Measurements from ENCODE around the gene FRS3.

The FRS3 gene

DNA sequence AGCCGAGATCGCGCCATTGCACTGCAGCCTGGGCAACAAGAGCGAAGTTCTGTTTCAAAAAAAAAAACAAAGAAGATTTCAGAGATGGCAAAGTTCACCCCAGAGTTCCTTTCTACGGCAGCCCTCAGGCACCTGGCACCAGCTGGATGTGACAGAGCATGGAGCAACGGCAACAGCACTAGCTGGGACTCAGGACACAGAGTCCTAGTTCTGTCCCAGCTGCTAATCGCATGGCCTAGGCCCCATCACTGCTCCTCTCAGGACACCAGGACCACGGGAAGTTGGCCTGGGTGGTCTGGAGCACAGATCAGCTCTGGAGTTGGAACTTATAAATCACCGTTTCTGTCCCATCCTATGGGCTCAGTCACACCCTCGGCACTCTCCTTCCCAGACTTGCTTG lies 33.6 kb downstream of the FRS3 start:
- CTCF ChIA-PET, result interaction anchor here (0.6 to 0.8 kb wide), 3 partner anchors 23 to 541 kb away, joined by 3 to 5 read pairs (median 4); no protein-coding TSS in a partner anchor
- no peak overlapping the region for H3K27ac ChIP-seq (ENCODE audit: extremely low read depth, low read depth, low read length)

DNA sequence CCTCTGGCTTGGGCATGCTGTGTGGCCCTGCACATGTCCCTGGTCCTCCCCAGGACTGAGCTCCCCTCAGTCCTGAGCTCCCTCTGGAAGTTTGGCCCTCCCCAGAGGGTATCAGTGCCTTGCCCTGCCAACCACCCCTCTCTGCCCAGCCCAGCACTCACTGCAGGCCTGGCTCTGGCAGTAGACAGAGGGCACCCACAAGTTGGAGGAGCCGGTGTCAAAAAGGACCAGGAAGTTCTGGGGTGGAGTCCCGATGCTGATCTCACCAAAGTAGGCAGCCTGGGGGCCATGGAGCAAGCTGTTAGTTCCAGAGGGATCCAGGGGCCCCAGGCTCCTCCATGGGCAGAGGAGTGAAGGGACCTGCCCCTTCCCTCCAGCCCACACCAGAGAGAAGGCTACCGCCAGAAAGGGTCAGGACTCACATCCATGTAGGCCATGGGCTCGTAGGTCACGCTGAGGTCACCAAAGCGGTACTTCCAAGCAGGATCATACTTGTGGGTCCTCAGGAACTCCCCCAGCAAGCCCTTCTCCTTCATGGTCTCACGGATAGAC lies 35.4 kb downstream of the FRS3 start:
- Histone ChIP-seq H3K4me3 (ENCODE audit: low read depth, low read length) (no peak overlapping the region), H3K4me1 (ENCODE audit: control insufficient read depth, insufficient read depth, low read length) (no peaks in the 10 kb centered on the region), H3K9me3 (ENCODE audit: control insufficient read depth, insufficient read depth, low read depth, low read length) (no peaks in the 10 kb centered on the region), H3K27ac (ENCODE audit: extremely low read depth, low read depth, low read length) (no peak overlapping the region), H3K36me3 (ENCODE audit: control insufficient read depth in 2 of 2, insufficient read depth in 1 of 2, low read length in 2 of 2) (no peaks in the 10 kb centered on the region)
- no peak for TF ChIP-seq ZNF560 (tag by site-specific recombination; IDR thresholded peaks at IDR 0.05; ENCODE audit: borderline replicate concordance)
- TF ChIP-seq, protein P1, sequence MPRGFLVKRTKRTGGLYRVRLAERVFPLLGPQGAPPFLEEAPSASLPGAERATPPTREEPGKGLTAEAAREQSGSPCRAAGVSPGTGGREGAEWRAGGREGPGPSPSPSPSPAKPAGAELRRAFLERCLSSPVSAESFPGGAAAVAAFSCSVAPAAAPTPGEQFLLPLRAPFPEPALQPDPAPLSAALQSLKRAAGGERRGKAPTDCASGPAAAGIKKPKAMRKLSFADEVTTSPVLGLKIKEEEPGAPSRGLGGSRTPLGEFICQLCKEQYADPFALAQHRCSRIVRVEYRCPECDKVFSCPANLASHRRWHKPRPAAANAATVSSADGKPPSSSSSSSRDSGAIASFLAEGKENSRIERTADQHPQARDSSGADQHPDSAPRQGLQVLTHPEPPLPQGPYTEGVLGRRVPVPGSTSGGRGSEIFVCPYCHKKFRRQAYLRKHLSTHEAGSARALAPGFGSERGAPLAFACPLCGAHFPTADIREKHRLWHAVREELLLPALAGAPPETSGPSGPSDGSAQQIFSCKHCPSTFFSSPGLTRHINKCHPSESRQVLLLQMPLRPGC (tag by site-specific recombination; IDR thresholded peaks at IDR 0.05), result no peak
- TF ChIP-seq ZNF624 (tag by site-specific recombination; IDR thresholded peaks at IDR 0.05), result no peak
- TF ChIP-seq OSR2 (tag by site-specific recombination; IDR thresholded peaks at IDR 0.05), result no peak
- TF ChIP-seq ZNF155 (tag by site-specific recombination; IDR thresholded peaks at IDR 0.05), result no peak
- TF ChIP-seq ZBTB7A (tag by site-specific recombination; IDR thresholded peaks at IDR 0.05; ENCODE audit: low read depth), result no peak
- no peak for TF ChIP-seq ZEB2 (tag by site-specific recombination; IDR thresholded peaks at IDR 0.05)
- TF ChIP-seq YY2 (tag by site-specific recombination; IDR thresholded peaks at IDR 0.05), result no peak
- TF ChIP-seq GLIS2 (tag by site-specific recombination; IDR thresholded peaks at IDR 0.05), result no peak
- no peak for TF ChIP-seq EGR2 (tag by site-specific recombination; IDR thresholded peaks at IDR 0.05; ENCODE audit: low read depth)
- no peak for TF ChIP-seq ZNF561 (tag by site-specific recombination; IDR thresholded peaks at IDR 0.05; ENCODE audit: borderline replicate concordance)
- TF ChIP-seq ZNF274 (IDR thresholded peaks at IDR 0.05; ENCODE audit: low read length), result no peak
- no peak for TF ChIP-seq ZNF274 (tag by site-specific recombination; IDR thresholded peaks at IDR 0.05; ENCODE audit: borderline replicate concordance)
- TF ChIP-seq ZNF248 (tag by site-specific recombination; IDR thresholded peaks at IDR 0.05), result no peak
- no peak for TF ChIP-seq ZNF792 (tag by site-specific recombination; IDR thresholded peaks at IDR 0.05)
- POLR2A ChIA-PET, result interaction anchor here (0.5 kb wide), 1 partner anchor 8 kb away, joined by 4 read pairs; no protein-coding TSS in a partner anchor
- CTCF ChIA-PET, result interaction anchor here (0.5 to 0.7 kb wide), 2 partner anchors 307 to 1325 kb away, joined by 4 to 6 read pairs; no protein-coding TSS in a partner anchor

More for the DNA sequence above, 33.6 kb downstream of the FRS3 start:
- POLR2A ChIA-PET, result interaction anchor here (0.8 kb wide), 1 partner anchor 12 kb away, joined by 4 read pairs; no protein-coding TSS in a partner anchor
- Histone ChIP-seq H3K4me3 (ENCODE audit: low read depth, low read length) (no peak overlapping the region), H3K9me3 (ENCODE audit: control insufficient read depth, insufficient read depth, low read depth, low read length) (no peaks in the 10 kb centered on the region), H3K4me1 (ENCODE audit: control insufficient read depth, insufficient read depth, low read length) (no peaks in the 10 kb centered on the region), H3K36me3 (ENCODE audit: control insufficient read depth in 2 of 2, insufficient read depth in 1 of 2, low read length in 2 of 2) (no peaks in the 10 kb centered on the region)
- TF ChIP-seq ZIC2 (tag by site-specific recombination; IDR thresholded peaks at IDR 0.05) (no peak), ZNF544 (tag by site-specific recombination; IDR thresholded peaks at IDR 0.05) (no peak), ZNF664 (tag by site-specific recombination; IDR thresholded peaks at IDR 0.05) (no peak)

DNA sequence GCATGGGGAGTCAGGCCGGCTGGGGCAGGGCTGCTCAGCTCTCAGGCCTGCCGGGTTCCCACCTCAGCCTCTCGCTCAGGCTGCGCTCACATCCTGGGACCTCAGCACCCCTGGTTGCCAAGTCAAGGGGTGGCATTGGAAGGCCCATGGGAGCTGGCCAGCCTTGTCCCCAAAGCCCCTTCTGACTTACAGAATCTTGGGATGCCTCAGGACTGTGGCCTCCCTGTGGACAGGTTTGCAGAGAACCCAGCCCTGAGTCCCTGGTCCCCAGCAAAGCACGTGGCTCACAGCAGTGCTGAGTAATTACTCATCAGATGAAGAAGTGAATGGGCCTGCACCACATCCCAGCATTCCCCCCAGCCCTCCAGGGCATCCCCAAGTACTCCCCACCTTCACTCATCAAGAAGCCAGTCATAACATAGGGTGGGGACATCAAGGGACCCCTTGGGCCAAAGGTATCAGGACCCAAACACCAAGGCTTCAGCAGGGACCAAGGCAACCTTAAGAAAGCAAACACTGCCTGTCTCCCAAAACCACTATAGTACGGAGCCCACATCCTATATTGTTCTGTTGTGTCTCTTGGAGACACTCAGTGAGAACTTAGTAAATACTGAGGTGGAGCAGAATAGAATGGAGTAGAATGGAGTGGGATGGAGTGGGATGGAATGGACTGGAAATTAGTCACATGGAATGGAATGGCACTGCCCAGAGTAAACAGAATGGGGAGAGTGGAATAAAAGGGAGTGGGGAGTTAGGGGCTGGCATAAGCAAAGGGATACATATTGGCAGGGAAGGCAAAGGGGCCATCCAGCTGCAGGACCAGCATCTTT lies 36.1 kb downstream of the FRS3 start:
- Histone ChIP-seq H3K36me3 (ENCODE audit: control insufficient read depth in 2 of 2, insufficient read depth in 1 of 2, low read length in 2 of 2) (no peaks in the 10 kb centered on the region), H3K4me3 (ENCODE audit: low read depth, low read length) (no peak overlapping the region), H3K4me1 (ENCODE audit: control insufficient read depth, insufficient read depth, low read length) (no peaks in the 10 kb centered on the region), H3K27ac (ENCODE audit: extremely low read depth, low read depth, low read length) (no peak overlapping the region), H3K9me3 (ENCODE audit: control insufficient read depth, insufficient read depth, low read depth, low read length) (no peaks in the 10 kb centered on the region)
- POLR2A ChIA-PET, result no interaction called here
- CTCF ChIA-PET, result interaction anchor here (0.5 to 1.0 kb wide), 3 partner anchors 301 to 1326 kb away, joined by 3 to 6 read pairs (median 3); no protein-coding TSS in a partner anchor
- TF ChIP-seq ZFHX2 (tag by site-specific recombination; conservative IDR thresholded peaks at IDR 0.05), result peak; percentile 73
- TF ChIP-seq ZNF600 (tag by site-specific recombination; IDR thresholded peaks at IDR 0.05), result 0 out of 2 replicates have a peak, but pooled peaks have one; percentile 22
- TF ChIP-seq, protein P2, sequence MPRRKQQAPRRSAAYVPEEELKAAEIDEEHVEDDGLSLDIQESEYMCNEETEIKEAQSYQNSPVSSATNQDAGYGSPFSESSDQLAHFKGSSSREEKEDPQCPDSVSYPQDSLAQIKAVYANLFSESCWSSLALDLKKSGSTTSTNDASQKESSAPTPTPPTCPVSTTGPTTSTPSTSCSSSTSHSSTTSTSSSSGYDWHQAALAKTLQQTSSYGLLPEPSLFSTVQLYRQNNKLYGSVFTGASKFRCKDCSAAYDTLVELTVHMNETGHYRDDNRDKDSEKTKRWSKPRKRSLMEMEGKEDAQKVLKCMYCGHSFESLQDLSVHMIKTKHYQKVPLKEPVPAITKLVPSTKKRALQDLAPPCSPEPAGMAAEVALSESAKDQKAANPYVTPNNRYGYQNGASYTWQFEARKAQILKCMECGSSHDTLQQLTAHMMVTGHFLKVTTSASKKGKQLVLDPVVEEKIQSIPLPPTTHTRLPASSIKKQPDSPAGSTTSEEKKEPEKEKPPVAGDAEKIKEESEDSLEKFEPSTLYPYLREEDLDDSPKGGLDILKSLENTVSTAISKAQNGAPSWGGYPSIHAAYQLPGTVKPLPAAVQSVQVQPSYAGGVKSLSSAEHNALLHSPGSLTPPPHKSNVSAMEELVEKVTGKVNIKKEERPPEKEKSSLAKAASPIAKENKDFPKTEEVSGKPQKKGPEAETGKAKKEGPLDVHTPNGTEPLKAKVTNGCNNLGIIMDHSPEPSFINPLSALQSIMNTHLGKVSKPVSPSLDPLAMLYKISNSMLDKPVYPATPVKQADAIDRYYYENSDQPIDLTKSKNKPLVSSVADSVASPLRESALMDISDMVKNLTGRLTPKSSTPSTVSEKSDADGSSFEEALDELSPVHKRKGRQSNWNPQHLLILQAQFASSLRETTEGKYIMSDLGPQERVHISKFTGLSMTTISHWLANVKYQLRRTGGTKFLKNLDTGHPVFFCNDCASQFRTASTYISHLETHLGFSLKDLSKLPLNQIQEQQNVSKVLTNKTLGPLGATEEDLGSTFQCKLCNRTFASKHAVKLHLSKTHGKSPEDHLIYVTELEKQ (tag by site-specific recombination; IDR thresholded peaks at IDR 0.05; ENCODE audit: borderline replicate concordance), result no peak
- no peak for TF ChIP-seq ZNF114 (tag by site-specific recombination; IDR thresholded peaks at IDR 0.05)
- TF ChIP-seq GLIS2 (tag by site-specific recombination; IDR thresholded peaks at IDR 0.05), result no peak
- TF ChIP-seq, protein P3, sequence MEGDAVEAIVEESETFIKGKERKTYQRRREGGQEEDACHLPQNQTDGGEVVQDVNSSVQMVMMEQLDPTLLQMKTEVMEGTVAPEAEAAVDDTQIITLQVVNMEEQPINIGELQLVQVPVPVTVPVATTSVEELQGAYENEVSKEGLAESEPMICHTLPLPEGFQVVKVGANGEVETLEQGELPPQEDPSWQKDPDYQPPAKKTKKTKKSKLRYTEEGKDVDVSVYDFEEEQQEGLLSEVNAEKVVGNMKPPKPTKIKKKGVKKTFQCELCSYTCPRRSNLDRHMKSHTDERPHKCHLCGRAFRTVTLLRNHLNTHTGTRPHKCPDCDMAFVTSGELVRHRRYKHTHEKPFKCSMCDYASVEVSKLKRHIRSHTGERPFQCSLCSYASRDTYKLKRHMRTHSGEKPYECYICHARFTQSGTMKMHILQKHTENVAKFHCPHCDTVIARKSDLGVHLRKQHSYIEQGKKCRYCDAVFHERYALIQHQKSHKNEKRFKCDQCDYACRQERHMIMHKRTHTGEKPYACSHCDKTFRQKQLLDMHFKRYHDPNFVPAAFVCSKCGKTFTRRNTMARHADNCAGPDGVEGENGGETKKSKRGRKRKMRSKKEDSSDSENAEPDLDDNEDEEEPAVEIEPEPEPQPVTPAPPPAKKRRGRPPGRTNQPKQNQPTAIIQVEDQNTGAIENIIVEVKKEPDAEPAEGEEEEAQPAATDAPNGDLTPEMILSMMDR (tag by site-specific recombination; IDR thresholded peaks at IDR 0.05), result no peak
- no peak for TF ChIP-seq ZNF529 (tag by site-specific recombination; IDR thresholded peaks at IDR 0.05; ENCODE audit: insufficient replicate concordance)
- no peak for TF ChIP-seq ZNF335 (tag by site-specific recombination; conservative IDR thresholded peaks at IDR 0.05)
